GM21367 (cell line): ENCODE measurements around the gene TBCK.

ENCODE experiments used
- ATAC-seq: cut with Tn5 transposase; IDR thresholded peaks from one replicate; pipeline ENCODE4 v1.9.1; 2021; ENCODE audit not compliant: unreplicated experiment

TBCK gene

GRCh38 chr4:106289737-106290136 lies 26.3 kb downstream of the TBCK start:
- no peak for ATAC-seq

- no peak for ATAC-seq
Observed at GRCh38 chr4:106287353-106287969, 28.5 kb downstream of the TBCK start.

GRCh38 chr4:106286611-106287010 lies 29.4 kb downstream of the TBCK start:
- no peak for ATAC-seq

GRCh38 chr4:106284227-106284626 lies 31.8 kb downstream of the TBCK start:
- ATAC-seq = no peak

GRCh38 chr4:106277140-106277675 lies 38.8 kb downstream of the TBCK start:
- ATAC-seq = no peak

GRCh38 chr4:106273831-106274230 lies 42.2 kb downstream of the TBCK start:
- no peak for ATAC-seq

- no peak for ATAC-seq
Observed at GRCh38 chr4:106270736-106271135, 45.3 kb downstream of the TBCK start.

- no peak for ATAC-seq
Observed at GRCh38 chr4:106269711-106270110, 46.3 kb downstream of the TBCK start.

GRCh38 chr4:106268786-106269185 lies 47.2 kb downstream of the TBCK start:
- no peak for ATAC-seq

GRCh38 chr4:106266201-106266600 lies 49.8 kb downstream of the TBCK start:
- ATAC-seq = no peak

- ATAC-seq = no peak
Observed at GRCh38 chr4:106264331-106264728, 51.7 kb downstream of the TBCK start.

- ATAC-seq = no peak
Observed at GRCh38 chr4:106263594-106264330, 52.2 kb downstream of the TBCK start.

GRCh38 chr4:106261980-106262379 lies 54.0 kb downstream of the TBCK start:
- no peak for ATAC-seq

- ATAC-seq = no peak
Observed at GRCh38 chr4:106258145-106259045, 57.6 kb downstream of the TBCK start.

- ATAC-seq = no peak
Observed at GRCh38 chr4:106256190-106256589, 59.8 kb downstream of the TBCK start.

GRCh38 chr4:106255195-106255594 lies 60.8 kb downstream of the TBCK start:
- no peak for ATAC-seq

GRCh38 chr4:106253364-106254129 lies 62.5 kb downstream of the TBCK start:
- no peak for ATAC-seq

GRCh38 chr4:106247600-106247999 lies 68.4 kb downstream of the TBCK start:
- no peak for ATAC-seq

- no peak for ATAC-seq
Observed at GRCh38 chr4:106246441-106246840, 69.6 kb downstream of the TBCK start.

- ATAC-seq = no peak
Observed at GRCh38 chr4:106245176-106245575, 70.8 kb downstream of the TBCK start.

GRCh38 chr4:106240699-106241098 lies 75.3 kb downstream of the TBCK start:
- no peak for ATAC-seq
